Spleen (tissue), 7 donors: ENCODE results near the gene PLXNA2.

Experiments used
- POLR2A ChIP-seq, 3 donors: fragments of 450-650 bp; IDR thresholded peaks; one replicate each; pipeline ENCODE4 v1.5.1; 2017; ENCODE audit warnings: antibody characterized with exemption in 3 of 3, mild to moderate bottlenecking in 1 of 3
- POLR2AphosphoS5 ChIP-seq, 3 donors: sonication (generic); formaldehyde crosslinking; IDR thresholded peaks; one replicate each; pipeline ENCODE4 v1.5.1; 2017; ENCODE audit warnings: antibody characterized with exemption in 3 of 3
- TF ChIP-seq, protein P1 (sequence below), 11 experiments: fragments of 200-600 bp in 7 of 11; fragments of 450-650 bp in 4 of 11; sonication (generic) in 4 of 11; IDR thresholded peaks in 8 of 11; conservative IDR thresholded peaks in 3 of 11; 1 replicate in 7 of 11; 2 replicates in 4 of 11; pipeline versions ENCODE4 v1.4.0 to v1.8.0; 2016 to 2021; ENCODE audit warnings: antibody characterized with exemption in 11 of 11, inconsistent platforms in 4 of 11, mild to moderate bottlenecking in 1 of 11
- donor health status: DM: no; HTN: no; CAD: no; lungs with moderate emphysema.
- donor health status: DM: no; HTN: no; CAD: no.
- donor health status: DM: no; HTN: no; CAD: no.

GRCh38 chr1:208019257-208019656 is 224.9 kb downstream of the PLXNA2 start:
- TF ChIP-seq, protein P1, sequence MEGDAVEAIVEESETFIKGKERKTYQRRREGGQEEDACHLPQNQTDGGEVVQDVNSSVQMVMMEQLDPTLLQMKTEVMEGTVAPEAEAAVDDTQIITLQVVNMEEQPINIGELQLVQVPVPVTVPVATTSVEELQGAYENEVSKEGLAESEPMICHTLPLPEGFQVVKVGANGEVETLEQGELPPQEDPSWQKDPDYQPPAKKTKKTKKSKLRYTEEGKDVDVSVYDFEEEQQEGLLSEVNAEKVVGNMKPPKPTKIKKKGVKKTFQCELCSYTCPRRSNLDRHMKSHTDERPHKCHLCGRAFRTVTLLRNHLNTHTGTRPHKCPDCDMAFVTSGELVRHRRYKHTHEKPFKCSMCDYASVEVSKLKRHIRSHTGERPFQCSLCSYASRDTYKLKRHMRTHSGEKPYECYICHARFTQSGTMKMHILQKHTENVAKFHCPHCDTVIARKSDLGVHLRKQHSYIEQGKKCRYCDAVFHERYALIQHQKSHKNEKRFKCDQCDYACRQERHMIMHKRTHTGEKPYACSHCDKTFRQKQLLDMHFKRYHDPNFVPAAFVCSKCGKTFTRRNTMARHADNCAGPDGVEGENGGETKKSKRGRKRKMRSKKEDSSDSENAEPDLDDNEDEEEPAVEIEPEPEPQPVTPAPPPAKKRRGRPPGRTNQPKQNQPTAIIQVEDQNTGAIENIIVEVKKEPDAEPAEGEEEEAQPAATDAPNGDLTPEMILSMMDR (IDR thresholded peaks at IDR 0.05 in 8 of 11, conservative IDR thresholded peaks at IDR 0.05 in 3 of 11) = no peak
- TF ChIP-seq POLR2A (IDR thresholded peaks at IDR 0.05) (no peak), POLR2AphosphoS5 (IDR thresholded peaks at IDR 0.05) (no peak)
